Calu3 (cell line): ENCODE results near the gene LAMA1. TPM values are rescaled to one million over a fixed set of nuclear protein-coding genes. Genes with fewer than 3 reads are reported as not detected.

Source experiments
- BruUV-seq: library from RNA; stranded (reverse); fragments of 400-500 nt; replicated peaks from 2 replicates; lab custom pipeline; 2021; lab: Mats Ljungman, UMichigan
- CTCF ChIA-PET: fragments of 300-600 bp; sonication (Branson Sonifier 250); formaldehyde crosslinking; loops from one replicate; lab custom pipeline; 2022; ENCODE audit warnings: antibody characterized with exemption; lab: Charles Lee
- DNase-seq: peaks from one replicate; pipeline ENCODE4 v3.0.0; 2022
- H3K27ac Mint-ChIP-seq: one replicate; pipeline ENCODE4 v1.8.0; 2022; ENCODE audit warnings: mixed read lengths; ENCODE audit not compliant: unreplicated experiment
- H3K27me3 Mint-ChIP-seq: one replicate; pipeline ENCODE4 v1.8.0; 2022; ENCODE audit warnings: mixed read lengths; ENCODE audit not compliant: unreplicated experiment
- H3K36me3 Mint-ChIP-seq: one replicate; pipeline ENCODE4 v1.8.0; 2022; ENCODE audit warnings: mild to moderate bottlenecking, moderate library complexity, mixed read lengths; ENCODE audit not compliant: insufficient read depth, unreplicated experiment
- H3K4me1 Mint-ChIP-seq: one replicate; pipeline ENCODE4 v1.8.0; 2022; ENCODE audit warnings: mild to moderate bottlenecking, low read depth, mixed read lengths; ENCODE audit not compliant: unreplicated experiment
- H3K4me3 Mint-ChIP-seq: one replicate; pipeline ENCODE4 v1.8.0; 2022; ENCODE audit warnings: mild to moderate bottlenecking, low read depth, moderate library complexity, mixed read lengths; ENCODE audit not compliant: unreplicated experiment
- H3K9me3 Mint-ChIP-seq: one replicate; pipeline ENCODE4 v1.8.0; 2022; ENCODE audit warnings: low read depth, mixed read lengths; ENCODE audit not compliant: unreplicated experiment
- intact Hi-C: fragments of 100-400 bp; cut with micrococcal nuclease; formaldehyde crosslinking; loops from one replicate; pipeline ENCODE4 v1.10.0; 2022; ENCODE audit not compliant: unreplicated experiment
- total RNA-seq: library from RNA; stranded (reverse); gene quantifications from 2 replicates; pipeline ENCODE4 v1.2.3, GENCODE V29; 2022
- TF ChIP-seq, protein P1 (sequence below): fragments of 200-600 bp; IDR thresholded peaks from one replicate; pipeline ENCODE4 v1.8.0; 2022; ENCODE audit warnings: antibody characterized with exemption; ENCODE audit not compliant: unreplicated experiment

Gene LAMA1
- total RNA-seq, 1 experiment from 2014 or later, result not detected

- no peak for DNase-seq
- Mint-ChIP-seq H3K4me3 (no peak overlapping the region), H3K9me3 (no peaks in the 10 kb centered on the region), H3K36me3 (no peaks in the 10 kb centered on the region), H3K4me1 (no peaks in the 10 kb centered on the region), H3K27me3 (peaks cover 92% of the 10 kb centered on the region), H3K27ac (no peak overlapping the region)
- CTCF ChIA-PET, result no interaction called here
- TF ChIP-seq, protein P1, sequence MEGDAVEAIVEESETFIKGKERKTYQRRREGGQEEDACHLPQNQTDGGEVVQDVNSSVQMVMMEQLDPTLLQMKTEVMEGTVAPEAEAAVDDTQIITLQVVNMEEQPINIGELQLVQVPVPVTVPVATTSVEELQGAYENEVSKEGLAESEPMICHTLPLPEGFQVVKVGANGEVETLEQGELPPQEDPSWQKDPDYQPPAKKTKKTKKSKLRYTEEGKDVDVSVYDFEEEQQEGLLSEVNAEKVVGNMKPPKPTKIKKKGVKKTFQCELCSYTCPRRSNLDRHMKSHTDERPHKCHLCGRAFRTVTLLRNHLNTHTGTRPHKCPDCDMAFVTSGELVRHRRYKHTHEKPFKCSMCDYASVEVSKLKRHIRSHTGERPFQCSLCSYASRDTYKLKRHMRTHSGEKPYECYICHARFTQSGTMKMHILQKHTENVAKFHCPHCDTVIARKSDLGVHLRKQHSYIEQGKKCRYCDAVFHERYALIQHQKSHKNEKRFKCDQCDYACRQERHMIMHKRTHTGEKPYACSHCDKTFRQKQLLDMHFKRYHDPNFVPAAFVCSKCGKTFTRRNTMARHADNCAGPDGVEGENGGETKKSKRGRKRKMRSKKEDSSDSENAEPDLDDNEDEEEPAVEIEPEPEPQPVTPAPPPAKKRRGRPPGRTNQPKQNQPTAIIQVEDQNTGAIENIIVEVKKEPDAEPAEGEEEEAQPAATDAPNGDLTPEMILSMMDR, result no peak
- intact Hi-C loops, result no loop called here
- BruUV-seq, result no TSS peak
Observed at GRCh38 chr18:6949800-6950586, 167.6 kb downstream of the LAMA1 start.

DNA sequence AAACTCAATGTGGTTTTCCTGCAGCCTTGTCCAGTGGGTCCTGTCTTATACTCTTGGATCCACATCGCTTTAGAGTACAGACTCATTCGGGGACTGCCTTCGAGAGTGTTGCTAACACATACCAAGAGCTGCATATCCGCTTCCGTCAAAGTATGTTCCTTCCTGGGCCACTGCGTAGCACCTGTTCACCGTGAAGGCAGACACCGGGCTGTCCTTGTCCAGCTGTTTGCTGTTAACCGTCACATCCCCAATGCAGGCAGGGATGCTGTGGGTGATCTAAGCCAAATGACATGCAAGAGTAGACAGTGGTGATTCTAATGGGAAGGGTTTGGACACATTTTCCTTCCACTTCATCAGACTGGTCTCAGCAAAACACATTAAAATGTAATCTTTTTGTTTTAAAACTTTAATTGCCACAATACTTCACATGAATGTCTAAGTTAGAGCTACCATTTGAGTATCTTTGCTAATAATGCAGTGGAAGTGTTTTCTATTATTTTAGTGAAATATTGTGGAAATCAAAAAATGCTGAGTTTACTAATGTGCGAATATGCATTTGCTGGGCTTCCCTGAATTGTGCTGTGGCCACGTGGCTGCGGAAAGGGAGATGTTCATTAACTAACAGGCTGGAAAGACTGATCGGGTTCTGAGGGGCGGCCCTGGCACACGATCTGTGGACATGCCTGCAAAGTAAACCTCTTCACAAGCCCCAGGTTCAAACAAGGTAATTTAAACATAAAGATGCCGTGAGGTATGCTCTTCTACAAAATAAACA is 169.1 kb downstream of the LAMA1 start:
- intact Hi-C loops, result no loop called here
- Mint-ChIP-seq H3K36me3 (no peaks in the 10 kb centered on the region), H3K9me3 (no peaks in the 10 kb centered on the region), H3K4me3 (no peak overlapping the region), H3K27ac (no peak overlapping the region), H3K27me3 (peaks cover 91% of the 10 kb centered on the region), H3K4me1 (no peaks in the 10 kb centered on the region)
- CTCF ChIA-PET, result no interaction called here
- TF ChIP-seq, protein P1, result no peak
- no TSS peak for BruUV-seq
- DNase-seq, result no peak

- DNase-seq, result no peak
- Mint-ChIP-seq H3K4me1 (no peaks in the 10 kb centered on the region), H3K27me3 (peaks cover 88% of the 10 kb centered on the region), H3K4me3 (no peak overlapping the region), H3K27ac (peak overlapping the region; percentile 39), H3K36me3 (no peaks in the 10 kb centered on the region), H3K9me3 (no peaks in the 10 kb centered on the region)
- TF ChIP-seq, protein P1, result no peak
- intact Hi-C loops, result no loop called here
- CTCF ChIA-PET, result no interaction called here
- no TSS peak for BruUV-seq
Observed at GRCh38 chr18:6947338-6948030, 170.1 kb downstream of the LAMA1 start.

DNA sequence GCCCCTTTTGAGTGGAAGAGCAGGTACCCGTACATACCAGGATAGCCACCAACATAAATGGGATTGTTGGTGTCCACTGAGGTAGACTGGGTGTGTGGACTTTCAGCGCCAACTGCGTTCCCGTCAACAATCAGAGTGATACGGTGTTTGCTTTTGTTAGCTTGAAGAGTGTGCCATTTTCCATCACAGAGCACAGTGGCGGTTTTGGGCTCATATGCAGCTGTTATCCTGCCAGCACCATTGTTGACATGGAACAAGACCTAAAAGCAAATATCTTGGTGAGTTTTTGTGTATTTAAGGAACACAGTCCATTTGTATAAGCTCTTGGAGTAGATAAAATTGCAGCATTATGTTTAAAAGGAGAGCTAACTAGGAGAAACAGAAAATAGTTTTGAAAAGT is 174.5 kb downstream of the LAMA1 start:
- H3K4me1 Mint-ChIP-seq, result peaks cover 2% of the 10 kb centered on the region
- no peak overlapping the region for H3K4me3 Mint-ChIP-seq
- H3K9me3 Mint-ChIP-seq, result no peaks in the 10 kb centered on the region
- H3K27ac Mint-ChIP-seq, result no peak overlapping the region
- CTCF ChIA-PET, result no interaction called here
- H3K36me3 Mint-ChIP-seq, result peaks cover under 1% of the 10 kb centered on the region
- no TSS peak for BruUV-seq
- intact Hi-C loops, result no loop called here
- no peak for DNase-seq
- TF ChIP-seq, protein P1, result no peak
- H3K27me3 Mint-ChIP-seq, result peaks cover 61% of the 10 kb centered on the region
